Hepatic stellate cell (primary cell): Measurements from ENCODE around the gene GMDS.

Source experiments
- DNase-seq: peaks from one replicate; pipeline ENCODE4 v3.0.0; 2011; ENCODE audit warnings: low spot score

GMDS gene

DNA sequence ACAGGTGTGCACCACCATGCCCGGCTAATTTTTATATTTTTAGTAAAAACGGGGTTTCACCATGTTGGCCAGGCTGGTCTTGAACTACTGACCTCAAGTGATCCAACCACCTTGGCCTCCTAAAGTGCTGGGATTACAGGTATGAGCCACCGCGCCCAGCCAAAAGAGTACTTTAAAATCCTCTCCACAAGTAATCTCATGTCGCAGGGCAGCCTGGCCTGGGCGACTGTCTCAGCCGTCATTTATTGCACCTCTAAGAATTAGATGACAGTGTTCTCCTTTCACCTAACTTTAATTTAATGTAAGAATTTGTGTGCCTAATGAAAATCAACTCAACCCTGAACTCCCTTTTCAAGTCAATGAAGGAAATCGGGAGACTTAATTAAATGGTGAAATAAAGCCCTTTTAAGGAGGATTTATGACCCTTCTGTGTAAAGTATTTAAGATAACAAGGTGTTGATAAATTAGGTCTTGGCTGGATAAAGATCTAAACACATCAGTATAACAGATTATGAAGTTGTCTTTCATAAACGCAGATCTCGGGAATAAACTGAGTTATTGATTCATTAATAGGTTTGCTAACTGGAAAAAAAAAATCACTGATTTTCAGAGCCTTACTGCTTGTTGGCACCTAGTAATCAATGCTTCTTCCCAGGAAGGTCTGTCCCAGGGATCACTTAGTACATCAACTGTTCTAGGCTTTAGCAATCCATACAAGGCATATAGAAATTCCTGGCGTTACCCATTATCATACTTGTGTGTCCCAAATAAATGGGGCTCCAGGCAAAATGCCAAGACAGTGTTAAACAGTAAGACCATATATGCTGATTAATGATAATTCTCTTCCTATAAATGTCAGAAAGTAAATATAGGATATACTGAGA is 209.3 kb downstream of the GMDS start:
- no peak for DNase-seq

- no peak for DNase-seq
These were observed 210.4 kb downstream of the GMDS start for GRCh38 chr6:2035046-2035445.

- no peak for DNase-seq
These were observed 211.1 kb downstream of the GMDS start for GRCh38 chr6:2034256-2034655.

GRCh38 chr6:2033544-2033943 is 211.9 kb downstream of the GMDS start:
- DNase-seq = no peak

GRCh38 chr6:2030682-2031244 is 214.6 kb downstream of the GMDS start:
- no peak for DNase-seq

DNA sequence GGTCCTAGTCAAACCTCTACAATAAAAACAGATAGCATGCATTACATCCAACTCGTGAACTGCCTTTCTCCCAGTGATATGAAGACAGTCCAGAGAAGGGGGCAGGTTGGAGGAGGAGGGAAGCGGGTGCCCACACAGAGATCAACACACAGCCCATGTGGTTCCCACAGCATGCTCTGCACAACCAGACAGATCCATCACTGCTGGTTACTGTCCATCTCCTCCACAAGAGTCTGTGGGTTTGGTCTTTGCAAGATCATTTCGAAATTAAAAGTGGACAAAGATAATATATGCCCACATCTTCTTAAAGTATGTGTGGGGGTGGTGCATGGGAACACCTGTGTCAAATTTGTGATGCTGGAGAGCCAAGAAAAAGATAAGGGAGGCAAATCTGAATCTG is 215.5 kb downstream of the GMDS start:
- DNase-seq = no peak

DNA sequence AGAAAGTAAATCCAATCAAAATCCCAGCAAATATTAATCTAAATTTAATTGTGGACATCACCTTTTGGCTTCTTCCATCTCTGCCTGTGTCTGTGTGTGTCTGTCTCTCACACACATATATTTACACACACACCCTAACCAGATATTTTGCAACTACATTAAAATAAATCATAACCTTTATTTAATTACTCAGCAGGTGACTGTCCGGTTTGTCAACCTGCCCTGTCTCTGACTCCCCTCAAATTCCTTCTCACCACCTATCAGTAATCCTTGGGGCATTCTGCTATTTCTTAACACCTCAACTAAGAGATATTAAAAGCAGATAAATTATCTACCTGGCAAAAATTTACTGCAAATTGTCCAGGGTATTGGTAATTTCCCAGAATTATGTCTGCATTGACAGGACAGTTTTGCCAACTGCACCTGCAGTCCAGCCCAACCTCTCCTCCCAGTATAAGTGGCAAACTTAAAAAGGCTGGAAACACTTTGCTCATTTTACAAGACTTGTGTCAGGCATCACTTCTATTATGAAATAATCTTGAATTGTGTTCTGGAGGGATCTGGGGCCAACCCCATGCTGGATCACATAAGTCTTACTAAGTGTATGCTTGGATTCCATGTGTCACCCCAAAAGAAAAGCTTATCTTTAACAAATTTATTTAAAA is 216.1 kb downstream of the GMDS start:
- DNase-seq = no peak

DNA sequence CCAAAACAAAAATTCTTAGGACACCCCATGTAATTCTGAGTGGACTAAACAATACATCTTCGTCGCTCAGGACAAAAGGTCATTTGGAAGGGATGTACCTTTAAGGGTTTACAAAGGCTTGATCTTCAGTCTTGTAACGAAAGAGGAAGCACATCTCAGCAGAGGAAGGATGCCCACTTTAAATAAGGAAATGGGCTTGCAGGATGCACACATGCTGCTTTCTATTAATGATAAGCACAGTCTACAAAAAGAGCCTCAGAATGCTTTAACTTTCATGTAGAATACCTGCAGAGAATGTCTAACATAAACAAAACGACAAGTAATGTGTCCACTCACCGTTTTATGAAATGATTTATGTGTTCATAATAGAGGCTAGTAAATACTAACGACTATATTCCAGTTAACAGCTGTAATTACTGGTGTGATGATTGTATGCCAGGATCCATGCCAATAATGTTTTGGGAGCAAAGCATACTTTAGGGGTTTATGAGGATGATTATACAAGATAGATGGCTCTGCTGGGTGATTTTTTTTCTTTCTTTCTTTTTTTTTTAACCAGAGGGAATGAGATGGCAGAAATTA is 216.9 kb downstream of the GMDS start:
- no peak for DNase-seq

GRCh38 chr6:2026133-2026532 is 219.3 kb downstream of the GMDS start:
- no peak for DNase-seq

DNA sequence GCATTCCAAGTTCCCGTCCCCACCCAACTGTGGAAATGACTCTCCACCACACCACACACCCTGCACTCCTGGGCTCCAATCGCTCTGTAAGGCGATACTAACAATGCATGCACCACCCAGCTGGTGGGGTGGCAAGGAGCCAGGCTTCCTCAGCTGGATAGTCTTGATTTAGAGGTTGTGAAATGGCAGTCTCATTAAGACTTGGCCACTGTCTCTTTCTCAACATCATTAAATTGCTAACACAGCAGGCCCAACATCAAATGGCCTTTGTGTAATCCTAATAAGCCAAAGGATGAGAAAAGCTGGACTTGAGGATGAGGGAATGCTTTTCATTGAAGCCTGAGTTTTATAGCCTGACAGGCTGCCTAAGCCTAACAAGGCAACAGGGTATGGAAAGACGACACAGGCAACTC is 223.7 kb downstream of the GMDS start:
- no peak for DNase-seq

- DNase-seq = no peak
These were observed 224.5 kb downstream of the GMDS start for GRCh38 chr6:2020909-2021308.

DNA sequence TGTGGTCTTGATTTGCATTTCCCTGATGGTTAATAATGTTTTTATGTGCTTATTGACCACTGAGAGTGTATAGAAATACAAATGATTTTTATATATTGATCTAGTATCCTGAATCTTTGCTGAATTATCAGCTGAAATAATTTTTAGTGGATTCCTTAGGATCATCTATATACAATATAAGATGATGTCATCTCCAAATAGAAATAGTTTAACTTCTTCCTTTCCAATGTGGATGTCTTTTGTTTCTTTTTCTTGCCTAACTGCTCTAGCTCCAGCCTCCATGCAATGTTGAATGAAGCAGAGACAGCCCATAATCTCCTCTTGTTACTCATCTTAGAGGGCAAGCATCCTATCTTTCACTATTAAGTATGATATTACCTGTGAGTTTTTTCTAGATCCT is 226.4 kb downstream of the GMDS start:
- no peak for DNase-seq

- no peak for DNase-seq
These were observed 229.4 kb downstream of the GMDS start for GRCh38 chr6:2016040-2016439.

GRCh38 chr6:2008383-2008976 is 236.9 kb downstream of the GMDS start:
- DNase-seq = no peak

GRCh38 chr6:2007165-2007564 is 238.2 kb downstream of the GMDS start:
- no peak for DNase-seq

DNA sequence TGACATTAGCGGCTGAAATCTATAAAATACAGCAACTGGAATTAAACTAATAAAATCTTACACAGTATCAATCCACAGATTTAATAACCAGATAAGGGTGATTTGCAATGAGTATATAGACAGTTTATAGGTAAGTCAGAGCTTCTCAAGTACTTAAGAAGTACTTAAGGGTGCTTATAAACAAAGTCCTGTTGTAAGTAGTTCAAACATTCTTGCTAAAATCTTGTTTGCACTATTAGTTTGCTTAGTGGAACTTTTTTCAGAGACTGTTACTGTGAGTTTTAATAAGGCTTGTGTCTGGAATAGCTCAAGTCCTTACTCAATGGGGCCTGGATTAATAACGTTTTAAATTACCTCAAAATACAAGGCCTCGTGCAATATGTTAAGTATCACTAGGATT is 240.5 kb downstream of the GMDS start:
- DNase-seq = no peak

DNA sequence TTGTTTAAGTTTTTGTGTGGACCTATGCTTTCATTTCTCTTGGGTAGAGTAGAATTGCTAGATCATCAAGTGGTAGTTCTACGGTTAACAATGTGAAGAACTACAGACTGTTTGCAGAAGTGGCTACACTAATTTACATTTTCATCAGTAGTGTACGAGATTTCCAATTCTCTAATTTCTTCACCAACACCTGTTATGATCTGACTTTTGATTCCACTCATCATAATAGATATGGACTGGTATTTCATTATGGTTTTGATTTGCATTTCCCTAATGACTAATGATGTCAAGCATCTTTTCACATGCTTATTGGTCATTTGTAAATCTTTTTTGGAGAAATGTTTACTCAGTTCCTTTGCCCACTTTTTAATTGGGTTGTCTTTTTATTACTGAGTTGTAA is 244.4 kb downstream of the GMDS start:
- DNase-seq = no peak

DNA sequence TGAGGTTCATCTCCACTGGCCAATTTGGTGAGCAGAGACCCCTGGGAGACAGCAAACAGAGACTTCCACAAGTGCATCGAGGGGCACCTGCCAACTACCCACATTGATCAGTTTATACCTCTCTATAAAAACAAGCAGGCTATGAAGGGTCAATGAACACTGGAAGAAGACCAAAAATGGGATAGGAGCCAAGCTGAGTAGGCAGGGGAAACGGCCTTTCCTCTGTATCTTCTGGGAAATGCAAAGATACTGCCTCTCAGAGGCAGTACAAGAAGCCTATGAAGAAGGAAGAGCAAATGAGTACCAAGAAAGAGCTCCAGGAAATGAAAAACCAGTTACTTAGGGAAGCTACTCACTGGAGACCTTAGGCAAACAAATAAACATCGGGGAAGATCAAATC is 247.7 kb downstream of the GMDS start:
- no peak for DNase-seq

DNA sequence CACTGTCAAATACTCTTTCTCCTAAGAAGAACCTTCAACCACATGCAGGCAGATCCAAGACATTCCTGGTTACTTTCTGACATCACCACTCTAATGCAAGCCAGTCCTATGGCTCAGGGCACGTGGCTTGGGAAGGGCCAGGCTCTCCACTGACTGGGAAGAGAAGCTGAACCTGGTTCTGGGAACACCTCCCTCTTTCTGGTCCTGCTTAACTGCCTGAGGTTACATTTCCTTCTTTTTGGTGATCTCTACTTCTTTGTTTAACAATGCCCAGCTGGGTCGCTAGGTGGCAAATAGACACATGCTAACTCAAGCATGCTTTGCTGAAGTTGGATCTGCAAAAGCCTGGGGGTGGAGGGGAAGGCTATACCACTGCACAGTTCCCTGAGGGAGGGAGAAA is 249.8 kb downstream of the GMDS start:
- DNase-seq = no peak

DNA sequence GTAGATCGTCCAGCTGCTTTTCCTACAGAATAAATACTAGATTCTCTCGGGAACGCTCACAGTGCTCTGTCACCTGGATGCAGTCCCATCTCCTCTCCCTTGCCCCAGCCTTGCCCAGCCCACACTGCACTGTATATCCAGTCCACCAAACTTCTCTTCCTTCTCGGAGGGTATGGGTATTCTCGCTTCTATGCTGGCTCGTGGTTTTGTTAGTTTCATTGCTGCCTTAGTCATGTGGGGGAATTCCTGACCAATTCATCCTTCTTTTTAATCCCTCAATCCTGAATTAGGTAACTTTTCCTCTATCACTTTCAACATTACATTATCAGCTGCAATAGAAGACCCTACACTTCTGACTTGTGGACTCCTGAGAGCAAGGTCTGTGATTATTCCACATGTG is 252.4 kb downstream of the GMDS start:
- DNase-seq = no peak

DNA sequence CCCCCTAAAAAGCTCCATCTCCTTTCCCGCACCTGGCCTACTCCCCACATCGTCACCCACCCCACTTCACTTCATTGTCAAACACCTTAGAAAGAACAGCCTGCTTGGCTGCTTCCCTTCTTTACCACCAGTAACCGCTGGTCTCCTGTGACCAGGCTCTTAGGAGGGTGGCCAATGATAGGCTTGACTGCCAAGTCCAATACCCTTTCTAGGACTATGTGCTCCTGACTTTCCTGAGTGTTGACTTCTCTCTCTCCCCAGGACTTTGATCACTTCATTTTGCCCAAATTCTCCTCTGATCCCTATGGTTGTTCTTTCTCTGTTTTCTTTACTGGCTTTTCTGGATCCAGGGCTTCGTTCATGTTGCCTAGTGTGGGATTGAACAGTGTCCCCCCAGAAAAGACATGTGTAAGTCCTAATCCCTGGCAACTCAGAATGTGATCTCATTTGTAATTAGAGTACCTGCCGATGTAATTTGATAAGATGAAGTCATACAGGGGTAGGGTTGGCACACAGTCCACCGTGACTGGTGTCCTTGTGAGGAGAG is 254.0 kb downstream of the GMDS start:
- no peak for DNase-seq

- no peak for DNase-seq
These were observed 256.6 kb downstream of the GMDS start for GRCh38 chr6:1988843-1989242.
